GM18508 (cell line): ENCODE results near the gene PRDX5.

Source experiments
- ATAC-seq: cut with Tn5 transposase; IDR thresholded peaks from one replicate; pipeline ENCODE4 v1.9.1; 2021; ENCODE audit warnings: moderate number of reproducible peaks; ENCODE audit not compliant: insufficient read depth, unreplicated experiment

Gene PRDX5

GRCh38 chr11:64289002-64289564, 28.8 kb upstream of the PRDX5 start:
- ATAC-seq, result no peak

GRCh38 chr11:64290352-64291261, 27.3 kb upstream of the PRDX5 start:
- ATAC-seq, result no peak

GRCh38 chr11:64291262-64291751, 26.6 kb upstream of the PRDX5 start, which contains the start of gene KCNK4:
Gene KCNK4 (plus strand): TSS chr11:64291302. CDS start chr11:64293019, 1,717 bp downstream.
- no peak for ATAC-seq

GRCh38 chr11:64291752-64292459, 26.0 kb upstream of the PRDX5 start:
- ATAC-seq, result no peak

- ATAC-seq, result no peak
Observed at GRCh38 chr11:64292460-64293254, 25.3 kb upstream of the PRDX5 start.

GRCh38 chr11:64294774-64295173, 23.1 kb upstream of the PRDX5 start:
- no peak for ATAC-seq

GRCh38 chr11:64295760-64296159, 22.2 kb upstream of the PRDX5 start:
- no peak for ATAC-seq

- ATAC-seq, result no peak
Observed at GRCh38 chr11:64296236-64296635, 21.7 kb upstream of the PRDX5 start.

- no peak for ATAC-seq
Observed at GRCh38 chr11:64296830-64297698, 20.9 kb upstream of the PRDX5 start.

GRCh38 chr11:64297699-64298358, 20.1 kb upstream of the PRDX5 start:
- ATAC-seq, result no peak

GRCh38 chr11:64298966-64299846, 18.7 kb upstream of the PRDX5 start:
- ATAC-seq, result no peak

- no peak for ATAC-seq
Observed at GRCh38 chr11:64299847-64300648, 17.9 kb upstream of the PRDX5 start, which contains the start of gene CATSPERZ. Gene CATSPERZ (plus strand): TSS chr11:64300358. CDS start chr11:64300411, 53 bp downstream.

GRCh38 chr11:64303109-64304031, 14.6 kb upstream of the PRDX5 start:
- ATAC-seq, result no peak

GRCh38 chr11:64304032-64304315, 13.9 kb upstream of the PRDX5 start:
- ATAC-seq, result no peak

- ATAC-seq, result peak; percentile 21
Observed at GRCh38 chr11:64304316-64305072, 13.4 kb upstream of the PRDX5 start.
